HCT116 (cell line): ENCODE data around the gene CHMP4B. TPM values are rescaled to one million over a fixed set of nuclear protein-coding genes. Genes with fewer than 3 reads are reported as not detected.

Experiments
- ATAC-seq: fragments of 200-7000 bp; cut with Tn5 transposase; 2 replicates; pipeline ENCODE4 v1.9.1; 2020; ENCODE audit warnings: mild to moderate bottlenecking, moderate library complexity
- BruUV-seq: library from RNA; stranded (reverse); fragments of 400-500 nt; replicated peaks from 2 replicates; lab custom pipeline; 2021; lab: Mats Ljungman, UMichigan
- CTCF ChIA-PET: fragments of 300-600 bp; sonication (Branson Sonifier 250); formaldehyde crosslinking; loops from one replicate; lab custom pipeline; 2021; ENCODE audit warnings: antibody characterized with exemption; lab: Charles Lee
- POLR2A ChIA-PET: fragments of 300-600, 350-600 bp; sonication (Branson Sonifier 250); formaldehyde crosslinking; loops from one replicate; lab custom pipeline; 2021; ENCODE audit warnings: antibody characterized with exemption; lab: Charles Lee
- RAD21 ChIA-PET, 2 experiments: fragments of 300-600 bp; sonication (Branson Sonifier 250); formaldehyde crosslinking; loops; one replicate each; lab custom pipeline; 2023; ENCODE audit warnings: low total read pairs in 2 of 2; ENCODE audit not compliant: uncharacterized antibody in 2 of 2, unreplicated experiment in 2 of 2, low non-redundant PET in 1 of 2; lab: Charles Lee
- DNase-seq: peaks from one replicate; pipeline ENCODE4 v3.0.0-alpha.2; 2010; ENCODE audit warnings: low read depth, low spot score
- H2AFZ ChIP-seq: fragments of 200-600 bp; shearing (Covaris generic), sonication (generic); 2 replicates; pipeline ENCODE4 v1.6.1; 2017; ENCODE audit warnings: low read depth, mixed run types, mixed read lengths, antibody characterized with exemption, low read length; ENCODE audit not compliant: poor library complexity, severe bottlenecking
- H3K27ac ChIP-seq: 2 replicates; pipeline ENCODE4 v1.5.1; 2012; ENCODE audit warnings: low read depth, low read length
- H3K27me3 ChIP-seq: fragments of 200-600 bp; sonication (generic); 2 replicates; pipeline ENCODE4 v1.6.1; 2016; ENCODE audit warnings: mixed run types, low read length, mixed read lengths; ENCODE audit not compliant: insufficient read depth
- H3K36me3 ChIP-seq, 2 experiments: fragments of 200-500 bp in 1 of 2; fragments of 200-600 bp in 1 of 2; sonication (Bioruptor generic) in 1 of 2; sonication (generic) in 1 of 2; 2 replicates each; pipeline versions ENCODE4 v1.5.1 to v1.6.1; 2014 to 2016; ENCODE audit warnings: low read length in 2 of 2, inconsistent platforms in 1 of 2, mixed read lengths in 1 of 2, mixed run types in 1 of 2; ENCODE audit not compliant: insufficient read depth in 2 of 2, control insufficient read depth in 1 of 2
- H3K4me1 ChIP-seq, 2 experiments: fragments of 200-600 bp in 1 of 2; sonication (generic) in 1 of 2; 2 replicates each; pipeline versions ENCODE4 v1.5.1 to v1.6.1; 2012 to 2017; ENCODE audit warnings: low read length in 2 of 2, inconsistent platforms in 1 of 2, mild to moderate bottlenecking in 1 of 2, mixed read lengths in 1 of 2, mixed run types in 1 of 2, moderate library complexity in 1 of 2; ENCODE audit not compliant: insufficient read depth in 2 of 2, control insufficient read depth in 1 of 2
- H3K4me2 ChIP-seq: fragments of 200-600 bp; sonication (generic); 2 replicates; pipeline ENCODE4 v1.6.1; 2017; ENCODE audit warnings: mixed run types, low read length, mixed read lengths
- H3K4me3 ChIP-seq, 2 experiments: fragments of 200-600 bp in 1 of 2; sonication (generic) in 1 of 2; replicated peaks in 1 of 2; 2 replicates each; pipeline ENCODE4 v1.5.1; 2011 to 2016; ENCODE audit warnings: low read length in 2 of 2, control low read depth in 1 of 2, low read depth in 1 of 2, mild to moderate bottlenecking in 1 of 2, mixed read lengths in 1 of 2, mixed run types in 1 of 2
- H3K79me2 ChIP-seq: fragments of 200-600 bp; sonication (generic); 2 replicates; pipeline ENCODE4 v1.6.1; 2017; ENCODE audit warnings: mild to moderate bottlenecking, mixed run types, low read length, moderate library complexity, mixed read lengths; ENCODE audit not compliant: insufficient read depth
- H3K9ac ChIP-seq: fragments of 200-600 bp; sonication (generic); 2 replicates; pipeline ENCODE4 v1.6.1; 2016; ENCODE audit warnings: low read length, mixed read lengths
- H3K9me2 ChIP-seq: fragments of 200-600 bp; sonication (generic), shearing (Covaris generic); 2 replicates; pipeline ENCODE4 v1.6.1; 2017; ENCODE audit warnings: mixed run types, mild to moderate bottlenecking, moderate library complexity; ENCODE audit not compliant: insufficient read depth
- H3K9me3 ChIP-seq, 2 experiments: fragments of 200-500 bp in 1 of 2; fragments of 200-600 bp in 1 of 2; sonication (Bioruptor generic) in 1 of 2; sonication (generic) in 1 of 2; 2 replicates each; pipeline ENCODE4 v1.6.1; 2014 to 2017; ENCODE audit warnings: low read length in 2 of 2, mixed read lengths in 2 of 2, inconsistent platforms in 1 of 2, low read depth in 1 of 2, mild to moderate bottlenecking in 1 of 2, mixed run types in 1 of 2, moderate library complexity in 1 of 2; ENCODE audit not compliant: control insufficient read depth in 1 of 2, insufficient read depth in 1 of 2
- H4K20me1 ChIP-seq: fragments of 200-600 bp; sonication (generic), shearing (Covaris generic); 2 replicates; pipeline ENCODE4 v1.6.1; 2017; ENCODE audit warnings: mixed run types, mild to moderate bottlenecking, moderate library complexity; ENCODE audit not compliant: insufficient read depth
- CBX3 ChIP-seq: IDR thresholded peaks from 2 replicates; pipeline ENCODE4 v1.6.1; 2012; ENCODE audit warnings: low read depth
- EGR1 ChIP-seq: IDR thresholded peaks from 2 replicates; pipeline ENCODE4 v1.6.1; 2012; ENCODE audit warnings: low read depth
- FOSL1 ChIP-seq: IDR thresholded peaks from 2 replicates; pipeline ENCODE4 v1.6.1; 2012; ENCODE audit warnings: low read depth
- JUND ChIP-seq: IDR thresholded peaks from 2 replicates; pipeline ENCODE4 v1.6.1; 2012
- POLR2AphosphoS5 ChIP-seq: IDR thresholded peaks from 2 replicates; pipeline ENCODE4 v1.6.1; 2011; ENCODE audit warnings: mild to moderate bottlenecking, low read depth, low read length, moderate library complexity
- RAD21 ChIP-seq: IDR thresholded peaks from 2 replicates; pipeline ENCODE4 v1.6.1; 2012; ENCODE audit warnings: low read depth, mild to moderate bottlenecking
- SIN3A ChIP-seq: IDR thresholded peaks from 2 replicates; pipeline ENCODE4 v1.6.1; 2012; ENCODE audit warnings: low read depth
- SP1 ChIP-seq: IDR thresholded peaks from 2 replicates; pipeline ENCODE4 v1.6.1; 2012; ENCODE audit warnings: low read depth
- TCF7L2 ChIP-seq: IDR thresholded peaks from 2 replicates; pipeline ENCODE4 v1.7.0; 2011; ENCODE audit warnings: borderline replicate concordance, inconsistent platforms; ENCODE audit not compliant: insufficient read depth, insufficient read length; ENCODE audit errors: extremely low read depth
- YY1 ChIP-seq: IDR thresholded peaks from 2 replicates; pipeline ENCODE4 v1.6.1; 2011; ENCODE audit warnings: low read length, low read depth, moderate library complexity, mild to moderate bottlenecking; ENCODE audit not compliant: insufficient replicate concordance; ENCODE audit errors: extremely low read depth
- ZBTB33 ChIP-seq: IDR thresholded peaks from 2 replicates; pipeline ENCODE4 v1.6.1; 2011; ENCODE audit warnings: mild to moderate bottlenecking, low read length, moderate library complexity; ENCODE audit not compliant: insufficient replicate concordance; ENCODE audit errors: extremely low read depth
- intact Hi-C: fragments of 100-400 bp; cut with micrococcal nuclease; formaldehyde crosslinking; loops from 2 replicates; pipeline ENCODE4 v1.10.0; 2022
- total RNA-seq: library from RNA; stranded (reverse); gene quantifications from one replicate; pipeline ENCODE4 v1.2.1, GENCODE V29; 2021; ENCODE audit not compliant: unreplicated experiment
- TF ChIP-seq, protein P1 (sequence below): IDR thresholded peaks from 2 replicates; pipeline ENCODE4 v1.6.1; 2012

Gene CHMP4B
- total RNA-seq, 1 experiment from 2014 or later = 56.9 TPM

DNA sequence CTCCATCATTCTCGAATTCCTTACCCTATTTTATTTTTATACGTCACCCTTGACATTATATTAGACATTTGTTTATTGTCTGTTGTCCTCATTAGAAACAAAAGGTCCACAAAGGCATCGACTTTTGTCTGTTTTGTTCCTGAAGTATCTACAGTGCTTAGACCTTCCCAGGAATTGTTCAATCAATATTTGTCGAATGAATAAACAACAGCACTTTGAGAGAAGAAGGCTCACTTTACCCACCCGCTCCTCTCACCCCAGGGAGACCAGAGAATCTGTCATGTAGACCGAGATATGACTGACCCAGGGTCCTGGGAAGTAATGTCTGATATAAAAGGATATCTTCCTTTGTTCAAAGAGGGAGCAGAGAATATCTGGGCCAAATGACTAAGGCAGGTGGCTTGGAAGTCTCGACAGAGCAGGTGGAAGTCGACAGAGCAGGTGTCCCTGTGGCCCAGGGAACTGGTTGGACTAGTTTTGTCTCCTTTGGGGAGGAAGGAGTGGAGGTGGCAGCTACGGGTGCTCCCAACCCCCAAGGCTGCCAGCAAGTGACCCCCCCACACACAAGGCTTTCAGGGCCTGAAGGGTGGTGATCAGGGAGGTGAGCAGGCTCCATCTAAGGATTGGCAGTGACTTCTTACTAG, 14.8 kb upstream of the CHMP4B start:
- H3K27ac ChIP-seq = peak overlapping the region; percentile 35
- ATAC-seq (peak; percentile 73), DNase-seq (peak; percentile 73)
- ChIA-PET POLR2A (no interaction called here), RAD21 (no interaction called here), CTCF (interaction anchor here (0.6 kb wide), 1 partner anchor 16 kb away, joined by 3 read pairs; no protein-coding TSS in a partner anchor)
- no peaks in the 10 kb centered on the region for H4K20me1 ChIP-seq
- intact Hi-C loops = loop anchor here (10.0 kb wide), 1 partner anchor 268 kb away; no protein-coding TSS in a partner anchor
- peak overlapping the region; percentile 16 for H3K9ac ChIP-seq
- no peaks in the 10 kb centered on the region for H3K36me3 ChIP-seq
- peak; percentile 50; the same call in 1 of the 2 replicates for TF ChIP-seq POLR2AphosphoS5
- TF ChIP-seq ZBTB33 = peak; percentile 7
- TF ChIP-seq, protein P1, sequence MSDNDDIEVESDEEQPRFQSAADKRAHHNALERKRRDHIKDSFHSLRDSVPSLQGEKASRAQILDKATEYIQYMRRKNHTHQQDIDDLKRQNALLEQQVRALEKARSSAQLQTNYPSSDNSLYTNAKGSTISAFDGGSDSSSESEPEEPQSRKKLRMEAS = peak; percentile 93
- TF ChIP-seq EGR1 = no peak; the same call in 1 of the 2 replicates
- peak; percentile 91 for TF ChIP-seq CBX3
- TF ChIP-seq SP1 = peak; percentile 91
- TF ChIP-seq RAD21 = peak; percentile 23; the same call in 1 of the 2 replicates
- TF ChIP-seq SIN3A = peak; percentile 59; the same call in 1 of the 2 replicates
- TF ChIP-seq FOSL1 = 0 out of 2 replicates have a peak, but pooled peaks have one; percentile 21
- no peak for TF ChIP-seq TCF7L2
- TF ChIP-seq JUND = peak; percentile 58
- TF ChIP-seq YY1 = no peak
- no TSS peak for BruUV-seq
- peaks cover 39 to 59% of the 10 kb centered on the region in 2 experiments for H3K4me1 ChIP-seq
- no peaks in the 10 kb centered on the region for H3K79me2 ChIP-seq
- no peaks in the 10 kb centered on the region for H3K27me3 ChIP-seq
- peak overlapping the region; percentile 74 for H3K4me2 ChIP-seq
- no peaks in the 10 kb centered on the region for H3K9me3 ChIP-seq
- peak overlapping the region in 1 of 2 experiments; percentile 39; a peak in 3 of 4 replicates for H3K4me3 ChIP-seq
- no peaks in the 10 kb centered on the region for H3K9me2 ChIP-seq
- peak overlapping the region; percentile 8 for H2AFZ ChIP-seq
